Astrocyte (in vitro differentiated cells and primary cell): ENCODE measurements around the gene UGT2B7. TPM values are rescaled to one million over a fixed set of nuclear protein-coding genes. Genes with fewer than 3 reads are reported as not detected.

Source experiments
- DNase-seq: peaks from one replicate; pipeline ENCODE4 v3.0.0-alpha.2; 2010; ENCODE audit warnings: low read depth
- FAIRE-seq: peaks from 2 replicates; lab custom pipeline; 2011; peaks lifted over from hg19 to GRCh38; lab: Jason Lieb, UNC
- H2AFZ ChIP-seq: 2 replicates; pipeline ENCODE4 v1.6.0; 2012; ENCODE audit warnings: low read depth, low read length, inconsistent platforms
- H3K27ac ChIP-seq: 2 replicates; pipeline ENCODE4 v1.5.1; 2011; ENCODE audit warnings: low read depth, low read length, inconsistent platforms
- H3K27me3 ChIP-seq: 2 replicates; pipeline ENCODE4 v1.6.0; 2011; ENCODE audit warnings: low read length, inconsistent platforms; ENCODE audit not compliant: insufficient read depth
- H3K36me3 ChIP-seq: 2 replicates; pipeline ENCODE4 v1.5.1; 2011; ENCODE audit warnings: low read length, inconsistent platforms; ENCODE audit not compliant: insufficient read depth
- H3K4me1 ChIP-seq: 2 replicates; pipeline ENCODE4 v1.5.1; 2011; ENCODE audit warnings: low read length, inconsistent platforms; ENCODE audit not compliant: insufficient read depth
- H3K4me2 ChIP-seq: 2 replicates; pipeline ENCODE4 v1.6.0; 2012; ENCODE audit warnings: low read length, inconsistent platforms
- H3K4me3 ChIP-seq: 2 replicates; pipeline ENCODE4 v1.5.1; 2011; ENCODE audit warnings: low read depth, mild to moderate bottlenecking, low read length, inconsistent platforms; ENCODE audit not compliant: insufficient read depth
- H3K79me2 ChIP-seq: 2 replicates; pipeline ENCODE4 v1.6.0; 2012; ENCODE audit warnings: mild to moderate bottlenecking, low read length, inconsistent platforms; ENCODE audit not compliant: insufficient read depth
- H3K9ac ChIP-seq: 2 replicates; pipeline ENCODE4 v1.6.0; 2012; ENCODE audit warnings: mild to moderate bottlenecking, low read length, inconsistent platforms
- H3K9me3 ChIP-seq: 2 replicates; pipeline ENCODE4 v1.5.1; 2012; ENCODE audit warnings: low read depth, mild to moderate bottlenecking, low read length, inconsistent platforms; ENCODE audit not compliant: insufficient read depth
- H4K20me1 ChIP-seq: 2 replicates; pipeline ENCODE4 v1.6.0; 2012; ENCODE audit warnings: low read length, inconsistent platforms; ENCODE audit not compliant: insufficient read depth
- H3K27ac Mint-ChIP-seq: one replicate; pipeline ENCODE4 v1.8.0; 2021; ENCODE audit warnings: mild to moderate bottlenecking, mixed read lengths; ENCODE audit not compliant: unreplicated experiment
- H3K27me3 Mint-ChIP-seq: one replicate; pipeline ENCODE4 v1.8.0; 2021; ENCODE audit warnings: low read depth, mixed read lengths; ENCODE audit not compliant: unreplicated experiment
- H3K36me3 Mint-ChIP-seq: one replicate; pipeline ENCODE4 v1.8.0; 2021; ENCODE audit warnings: low read depth, mixed read lengths; ENCODE audit not compliant: unreplicated experiment
- H3K4me1 Mint-ChIP-seq: one replicate; pipeline ENCODE4 v1.8.0; 2021; ENCODE audit warnings: low read depth, mixed read lengths; ENCODE audit not compliant: unreplicated experiment
- H3K4me3 Mint-ChIP-seq: one replicate; pipeline ENCODE4 v1.8.0; 2021; ENCODE audit warnings: mild to moderate bottlenecking, moderate library complexity, mixed read lengths; ENCODE audit not compliant: unreplicated experiment
- H3K9me3 Mint-ChIP-seq: one replicate; pipeline ENCODE4 v1.8.0; 2021; ENCODE audit warnings: mild to moderate bottlenecking, mixed read lengths; ENCODE audit not compliant: unreplicated experiment
- CTCF ChIP-seq: IDR thresholded peaks from 2 replicates; pipeline ENCODE4 v1.5.1; 2011; ENCODE audit warnings: low read depth, mild to moderate bottlenecking, inconsistent platforms, low read length, moderate library complexity; ENCODE audit not compliant: insufficient read depth
- EZH2 ChIP-seq: IDR thresholded peaks from 2 replicates; pipeline ENCODE4 v1.6.1; 2012; ENCODE audit warnings: mild to moderate bottlenecking, low read length, inconsistent platforms; ENCODE audit not compliant: insufficient read depth
- total RNA-seq: library from RNA; stranded (reverse); gene quantifications from 2 replicates; pipeline ENCODE4 v1.2.1, GENCODE V29; 2021

UGT2B7 gene
- total RNA-seq, 1 donor from 2014 or later: 0.25 TPM

- Histone ChIP-seq H3K4me3 (no peak overlapping the region), H3K79me2 (no peaks in the 10 kb centered on the region), H3K9me3 (no peaks in the 10 kb centered on the region), H3K27me3 (no peaks in the 10 kb centered on the region), H3K4me2 (no peak overlapping the region), H3K27ac (no peak overlapping the region), H4K20me1 (no peaks in the 10 kb centered on the region), H3K9ac (no peak overlapping the region), H3K36me3 (no peaks in the 10 kb centered on the region), H2AFZ (no peak overlapping the region), H3K4me1 (peaks cover 5% of the 10 kb centered on the region)
- no peak overlapping the region for H3K27ac Mint-ChIP-seq
- DNase-seq (no peak), FAIRE-seq (no peak)
- no peak overlapping the region for H3K4me3 Mint-ChIP-seq
- peaks cover 1% of the 10 kb centered on the region for H3K9me3 Mint-ChIP-seq
- H3K4me1 Mint-ChIP-seq: peaks cover 11% of the 10 kb centered on the region
- TF ChIP-seq CTCF: no peak
- TF ChIP-seq EZH2: no peak
- H3K27me3 Mint-ChIP-seq: no peaks in the 10 kb centered on the region
- no peaks in the 10 kb centered on the region for H3K36me3 Mint-ChIP-seq
Measured at GRCh38 chr4:69069085-69069484, 27.2 kb upstream of the UGT2B7 start.

GRCh38 chr4:69070590-69070989 lies 25.7 kb upstream of the UGT2B7 start:
- no peak for FAIRE-seq
- no peak for TF ChIP-seq CTCF
- no peak for TF ChIP-seq EZH2
- Histone ChIP-seq H2AFZ (no peak overlapping the region), H3K79me2 (no peaks in the 10 kb centered on the region), H3K9ac (no peak overlapping the region), H3K9me3 (peaks cover 4% of the 10 kb centered on the region), H3K27me3 (no peaks in the 10 kb centered on the region), H3K4me3 (no peak overlapping the region), H3K36me3 (no peaks in the 10 kb centered on the region), H3K4me1 (peaks cover 5% of the 10 kb centered on the region), H4K20me1 (no peaks in the 10 kb centered on the region), H3K27ac (no peak overlapping the region), H3K4me2 (no peak overlapping the region)
- H3K27me3 Mint-ChIP-seq: no peaks in the 10 kb centered on the region
- no peak for DNase-seq
- no peaks in the 10 kb centered on the region for H3K36me3 Mint-ChIP-seq
- peaks cover 17% of the 10 kb centered on the region for H3K4me1 Mint-ChIP-seq
- no peak overlapping the region for H3K27ac Mint-ChIP-seq
- H3K4me3 Mint-ChIP-seq: no peak overlapping the region
- H3K9me3 Mint-ChIP-seq: peaks cover 1% of the 10 kb centered on the region

GRCh38 chr4:69071286-69071685 lies 25.0 kb upstream of the UGT2B7 start:
- Histone ChIP-seq H2AFZ (no peak overlapping the region), H3K79me2 (no peaks in the 10 kb centered on the region), H3K27me3 (no peaks in the 10 kb centered on the region), H3K9ac (no peak overlapping the region), H3K27ac (no peak overlapping the region), H3K4me1 (peaks cover 5% of the 10 kb centered on the region), H4K20me1 (no peaks in the 10 kb centered on the region), H3K9me3 (peaks cover 4% of the 10 kb centered on the region), H3K4me2 (no peak overlapping the region), H3K4me3 (no peak overlapping the region), H3K36me3 (no peaks in the 10 kb centered on the region)
- FAIRE-seq (no peak), DNase-seq (no peak)
- TF ChIP-seq EZH2: no peak
- no peak for TF ChIP-seq CTCF
- Mint-ChIP-seq H3K36me3 (no peaks in the 10 kb centered on the region), H3K4me1 (peaks cover 13% of the 10 kb centered on the region), H3K9me3 (peaks cover 1% of the 10 kb centered on the region), H3K27ac (no peak overlapping the region), H3K27me3 (no peaks in the 10 kb centered on the region), H3K4me3 (no peak overlapping the region)
